GM12874 (cell line): Measurements from ENCODE around the gene NRDE2.

Source experiments
- TF ChIP-seq, protein P1 (sequence below): IDR thresholded peaks from 2 replicates; pipeline ENCODE4 v1.5.1; 2011; ENCODE audit warnings: low read depth, mild to moderate bottlenecking, control low read depth, low read length, moderate library complexity; ENCODE audit not compliant: insufficient read depth

The NRDE2 gene

GRCh38 chr14:90274808-90275457 lies 56.8 kb downstream of the NRDE2 start:
- TF ChIP-seq, protein P1, sequence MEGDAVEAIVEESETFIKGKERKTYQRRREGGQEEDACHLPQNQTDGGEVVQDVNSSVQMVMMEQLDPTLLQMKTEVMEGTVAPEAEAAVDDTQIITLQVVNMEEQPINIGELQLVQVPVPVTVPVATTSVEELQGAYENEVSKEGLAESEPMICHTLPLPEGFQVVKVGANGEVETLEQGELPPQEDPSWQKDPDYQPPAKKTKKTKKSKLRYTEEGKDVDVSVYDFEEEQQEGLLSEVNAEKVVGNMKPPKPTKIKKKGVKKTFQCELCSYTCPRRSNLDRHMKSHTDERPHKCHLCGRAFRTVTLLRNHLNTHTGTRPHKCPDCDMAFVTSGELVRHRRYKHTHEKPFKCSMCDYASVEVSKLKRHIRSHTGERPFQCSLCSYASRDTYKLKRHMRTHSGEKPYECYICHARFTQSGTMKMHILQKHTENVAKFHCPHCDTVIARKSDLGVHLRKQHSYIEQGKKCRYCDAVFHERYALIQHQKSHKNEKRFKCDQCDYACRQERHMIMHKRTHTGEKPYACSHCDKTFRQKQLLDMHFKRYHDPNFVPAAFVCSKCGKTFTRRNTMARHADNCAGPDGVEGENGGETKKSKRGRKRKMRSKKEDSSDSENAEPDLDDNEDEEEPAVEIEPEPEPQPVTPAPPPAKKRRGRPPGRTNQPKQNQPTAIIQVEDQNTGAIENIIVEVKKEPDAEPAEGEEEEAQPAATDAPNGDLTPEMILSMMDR = no peak

- TF ChIP-seq, protein P1 = no peak
Observed at GRCh38 chr14:90274019-90274418, 57.7 kb downstream of the NRDE2 start.

DNA sequence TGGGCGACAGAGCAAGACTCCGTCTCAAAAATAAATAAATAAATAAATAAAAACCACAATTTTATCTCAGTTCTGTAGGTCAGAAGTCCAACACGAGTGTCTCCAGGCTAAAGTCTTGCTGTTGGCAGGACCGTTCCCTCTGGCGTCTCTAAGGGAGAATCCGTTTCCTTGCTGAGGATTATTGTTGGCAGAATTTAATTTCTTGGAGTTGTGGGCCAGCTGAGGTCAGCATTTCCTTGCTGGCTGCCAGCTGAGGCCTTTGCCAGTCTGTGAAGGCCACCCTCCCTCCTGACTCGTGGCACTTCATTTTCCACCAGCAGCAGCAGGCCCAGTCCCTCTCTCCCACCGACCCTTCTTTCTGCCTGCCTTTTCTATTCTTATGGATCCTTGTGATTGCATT lies 58.2 kb downstream of the NRDE2 start:
- TF ChIP-seq, protein P1 = no peak

GRCh38 chr14:90272523-90272922 lies 59.2 kb downstream of the NRDE2 start:
- TF ChIP-seq, protein P1 = no peak

DNA sequence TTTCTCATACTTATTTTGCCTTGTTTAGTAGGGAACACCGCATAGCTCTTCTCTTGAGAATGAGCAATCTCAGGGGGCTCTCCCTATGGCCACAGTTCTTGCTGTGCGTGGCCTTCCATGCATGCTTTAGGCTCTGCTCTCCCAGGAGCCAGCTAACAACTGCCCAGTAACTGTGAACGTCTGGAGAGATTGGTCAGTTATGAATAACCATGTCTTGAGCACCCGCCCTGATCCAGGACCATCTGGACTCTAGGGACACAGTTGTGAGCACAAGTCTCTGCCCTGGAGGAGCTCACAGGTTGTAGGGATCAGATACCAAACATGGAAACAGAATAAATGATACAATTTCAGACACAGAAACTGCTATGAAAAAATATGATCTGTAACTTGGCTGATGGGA lies 63.3 kb downstream of the NRDE2 start:
- TF ChIP-seq, protein P1 = no peak

GRCh38 chr14:90266441-90267154 lies 65.1 kb downstream of the NRDE2 start:
- TF ChIP-seq, protein P1 = no peak

GRCh38 chr14:90263748-90264449 lies 67.8 kb downstream of the NRDE2 start:
- TF ChIP-seq, protein P1 = no peak
